MM.1S (cell line): ENCODE measurements around the gene TERT.
"Not testable (repeated sequence)": the region's sequence is repeated elsewhere in the genome, so short reads cannot be mapped to it uniquely, and the experiment has no call there.

Source experiments
- DNase-seq: peaks from one replicate; pipeline ENCODE4 v3.0.0-alpha.2; 2015
- H2AFZ ChIP-seq: fragments of 300-600 bp; sonication (generic); 2 replicates; pipeline ENCODE4 v1.6.0; 2016; ENCODE audit warnings: antibody characterized with exemption, low read length
- H3F3A ChIP-seq: fragments of 300-600 bp; sonication (generic); 2 replicates; pipeline ENCODE4 v1.6.1; 2016; ENCODE audit warnings: mild to moderate bottlenecking, antibody characterized with exemption, low read length, moderate library complexity, mixed read lengths; ENCODE audit not compliant: insufficient read depth
- H3K27ac ChIP-seq: fragments of 300-600 bp; sonication (generic); 2 replicates; pipeline ENCODE4 v1.5.1; 2016; ENCODE audit warnings: mild to moderate bottlenecking, low read length
- H3K27me3 ChIP-seq: fragments of 300-600 bp; sonication (generic); replicated peaks from 2 replicates; pipeline ENCODE4 v1.6.0; 2016; ENCODE audit warnings: low read length; ENCODE audit not compliant: insufficient read depth
- H3K36me3 ChIP-seq: fragments of 300-600 bp; sonication (generic); replicated peaks from 2 replicates; pipeline ENCODE4 v1.6.1; 2016; ENCODE audit warnings: mild to moderate bottlenecking, low read length, mixed read lengths; ENCODE audit not compliant: insufficient read depth
- H3K4me1 ChIP-seq: fragments of 300-600 bp; sonication (generic); 2 replicates; pipeline ENCODE4 v1.6.1; 2016; ENCODE audit warnings: low read length, mixed read lengths
- H3K4me2 ChIP-seq: fragments of 300-600 bp; sonication (generic); 2 replicates; pipeline ENCODE4 v1.6.0; 2016; ENCODE audit warnings: low read depth, low read length
- H3K4me3 ChIP-seq: fragments of 300-600 bp; sonication (generic); 2 replicates; pipeline ENCODE4 v1.5.1; 2016; ENCODE audit warnings: low read length, mixed read lengths
- H3K79me2 ChIP-seq: fragments of 300-600 bp; sonication (generic); 2 replicates; pipeline ENCODE4 v1.6.1; 2016; ENCODE audit warnings: mixed run types, low read length, mixed read lengths
- H3K9ac ChIP-seq: fragments of 300-600 bp; sonication (generic); 2 replicates; pipeline ENCODE4 v1.6.1; 2016; ENCODE audit warnings: low read length, mixed read lengths
- H3K9me2 ChIP-seq: fragments of 300-600 bp; sonication (generic); replicated peaks from 2 replicates; pipeline ENCODE4 v1.6.1; 2016; ENCODE audit warnings: mild to moderate bottlenecking, low read length, mixed read lengths; ENCODE audit not compliant: insufficient read depth
- H3K9me3 ChIP-seq: fragments of 300-600 bp; sonication (generic); replicated peaks from 2 replicates; pipeline ENCODE4 v1.6.1; 2016; ENCODE audit warnings: mild to moderate bottlenecking, low read length, mixed read lengths; ENCODE audit not compliant: insufficient read depth
- H4K20me1 ChIP-seq: fragments of 300-600 bp; sonication (generic); 2 replicates; pipeline ENCODE4 v1.6.1; 2016; ENCODE audit warnings: mild to moderate bottlenecking, low read length, moderate library complexity, mixed read lengths; ENCODE audit not compliant: insufficient read depth
- EZH2 ChIP-seq: fragments of 300-600 bp; sonication (generic); optimal IDR thresholded peaks from 2 replicates; pipeline ENCODE3; 2017; ENCODE audit warnings: low read depth, mild to moderate bottlenecking, antibody characterized with exemption, low read length, mixed read lengths
- EZH2phosphoT487 ChIP-seq: fragments of 300-600 bp; sonication (generic); IDR thresholded peaks from 2 replicates; pipeline ENCODE4 v1.6.1; 2018; ENCODE audit warnings: antibody characterized with exemption, low read length
- TF ChIP-seq, protein P1 (sequence below): fragments of 300-600 bp; sonication (generic); IDR thresholded peaks from 2 replicates; pipeline ENCODE4 v1.5.1; 2016; ENCODE audit warnings: antibody characterized with exemption, low read length, mixed read lengths

Gene TERT

DNA sequence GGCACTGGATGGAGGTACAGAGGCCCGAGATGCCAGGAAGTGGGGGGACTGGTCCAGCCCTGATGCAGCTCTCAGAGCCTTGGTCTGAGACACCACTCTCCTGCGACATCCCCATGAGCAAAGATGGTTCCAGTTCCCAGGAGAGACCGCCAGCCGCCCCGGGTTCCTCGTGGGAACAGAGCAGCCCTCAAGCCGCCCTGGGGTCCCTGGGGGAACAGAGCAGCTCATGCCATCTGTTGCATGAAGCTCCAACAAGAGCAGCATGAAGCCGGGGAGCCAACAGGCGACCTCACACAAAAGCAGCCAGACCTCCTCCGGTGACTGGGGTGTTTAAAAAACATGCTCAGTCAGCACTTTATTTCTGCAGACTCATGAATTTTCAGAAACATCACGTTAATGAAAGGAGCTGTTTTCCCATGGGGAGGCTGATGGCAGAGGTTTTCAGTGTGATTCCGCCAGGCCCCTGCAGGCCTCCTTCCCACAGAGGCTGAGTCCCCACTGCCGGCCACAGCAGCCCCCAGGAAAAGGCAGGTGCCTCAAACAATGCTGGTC, 63.4 kb downstream of the TERT start:
- Histone ChIP-seq H4K20me1 (no peaks in the 10 kb centered on the region), H3F3A (no peaks in the 10 kb centered on the region), H3K36me3 (no peaks in the 10 kb centered on the region), H3K9me2 (no peaks in the 10 kb centered on the region), H3K4me1 (no peaks in the 10 kb centered on the region), H3K4me3 (no peak overlapping the region), H2AFZ (no peak overlapping the region), H3K79me2 (no peaks in the 10 kb centered on the region), H3K9me3 (no peaks in the 10 kb centered on the region), H3K27me3 (no peaks in the 10 kb centered on the region), H3K9ac (no peak overlapping the region), H3K4me2 (no peak overlapping the region), H3K27ac (no peak overlapping the region)
- TF ChIP-seq, protein P1, sequence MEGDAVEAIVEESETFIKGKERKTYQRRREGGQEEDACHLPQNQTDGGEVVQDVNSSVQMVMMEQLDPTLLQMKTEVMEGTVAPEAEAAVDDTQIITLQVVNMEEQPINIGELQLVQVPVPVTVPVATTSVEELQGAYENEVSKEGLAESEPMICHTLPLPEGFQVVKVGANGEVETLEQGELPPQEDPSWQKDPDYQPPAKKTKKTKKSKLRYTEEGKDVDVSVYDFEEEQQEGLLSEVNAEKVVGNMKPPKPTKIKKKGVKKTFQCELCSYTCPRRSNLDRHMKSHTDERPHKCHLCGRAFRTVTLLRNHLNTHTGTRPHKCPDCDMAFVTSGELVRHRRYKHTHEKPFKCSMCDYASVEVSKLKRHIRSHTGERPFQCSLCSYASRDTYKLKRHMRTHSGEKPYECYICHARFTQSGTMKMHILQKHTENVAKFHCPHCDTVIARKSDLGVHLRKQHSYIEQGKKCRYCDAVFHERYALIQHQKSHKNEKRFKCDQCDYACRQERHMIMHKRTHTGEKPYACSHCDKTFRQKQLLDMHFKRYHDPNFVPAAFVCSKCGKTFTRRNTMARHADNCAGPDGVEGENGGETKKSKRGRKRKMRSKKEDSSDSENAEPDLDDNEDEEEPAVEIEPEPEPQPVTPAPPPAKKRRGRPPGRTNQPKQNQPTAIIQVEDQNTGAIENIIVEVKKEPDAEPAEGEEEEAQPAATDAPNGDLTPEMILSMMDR: no peak
- TF ChIP-seq EZH2 (no peak), EZH2phosphoT487 (no peak)
- DNase-seq: no peak

DNA sequence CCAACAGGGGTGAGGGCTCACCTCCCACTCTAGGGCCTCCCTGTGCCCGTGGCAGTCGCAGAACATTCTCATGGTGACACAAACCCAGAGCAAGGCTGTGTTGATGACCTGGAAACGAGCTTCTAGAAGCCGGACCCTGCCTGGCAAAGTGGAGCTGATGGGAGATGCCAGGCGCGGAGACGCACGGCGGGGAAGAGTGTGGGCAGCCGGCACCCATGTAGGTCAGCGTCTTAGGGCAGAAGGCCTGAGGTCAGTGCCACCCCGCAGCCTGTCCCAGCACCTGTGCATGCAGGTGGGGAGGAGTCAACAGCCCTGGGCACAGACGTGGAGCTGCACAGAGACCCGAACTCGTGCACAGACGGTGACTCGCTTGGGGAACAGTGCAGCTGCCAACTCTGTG, 64.3 kb downstream of the TERT start:
- Histone ChIP-seq H2AFZ (no peak overlapping the region), H3K9me3 (no peaks in the 10 kb centered on the region), H3K9ac (no peak overlapping the region), H3K79me2 (no peaks in the 10 kb centered on the region), H3K27ac (no peak overlapping the region), H3K4me3 (no peak overlapping the region), H3K4me2 (no peak overlapping the region), H3K36me3 (no peaks in the 10 kb centered on the region), H3K9me2 (no peaks in the 10 kb centered on the region), H4K20me1 (no peaks in the 10 kb centered on the region), H3F3A (no peaks in the 10 kb centered on the region), H3K4me1 (no peaks in the 10 kb centered on the region), H3K27me3 (no peaks in the 10 kb centered on the region)
- TF ChIP-seq EZH2phosphoT487 (no peak), EZH2 (no peak)
- TF ChIP-seq, protein P1: no peak
- no peak for DNase-seq

DNA sequence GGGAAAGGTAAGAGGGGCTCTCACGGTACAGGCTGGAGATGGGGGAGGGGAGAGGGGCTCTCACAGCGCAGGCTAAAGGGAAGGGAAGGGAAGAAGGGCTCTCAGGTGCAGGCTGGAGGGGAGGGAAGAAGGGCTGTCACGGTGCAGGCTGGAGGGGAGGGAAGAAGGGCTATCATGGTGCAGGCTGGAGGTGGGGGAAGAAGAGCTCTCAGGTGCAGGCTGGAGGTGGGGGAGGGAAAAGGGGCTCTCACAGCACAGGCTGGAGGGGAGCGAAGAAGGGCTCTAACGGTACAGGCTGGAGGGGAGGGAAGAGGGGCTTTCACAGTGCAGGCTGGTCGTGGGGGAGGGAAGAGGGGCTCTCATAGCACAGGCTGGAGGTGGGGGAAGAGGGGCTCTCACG, 65.0 kb downstream of the TERT start:
- no peak for TF ChIP-seq EZH2phosphoT487
- TF ChIP-seq, protein P1: no peak
- no peak for TF ChIP-seq EZH2
- no peak overlapping the region for H3K9ac ChIP-seq
- H3K4me3 ChIP-seq: no peak overlapping the region
- H3K9me3 ChIP-seq: no peaks in the 10 kb centered on the region
- H3K27ac ChIP-seq: no peak overlapping the region
- no peaks in the 10 kb centered on the region for H3K36me3 ChIP-seq
- H3F3A ChIP-seq: no peaks in the 10 kb centered on the region
- no peaks in the 10 kb centered on the region for H3K4me1 ChIP-seq
- no peak for DNase-seq
- no peaks in the 10 kb centered on the region for H3K79me2 ChIP-seq
- H2AFZ ChIP-seq: no peak overlapping the region
- no peaks in the 10 kb centered on the region for H3K9me2 ChIP-seq
- no peaks in the 10 kb centered on the region for H3K27me3 ChIP-seq
- H4K20me1 ChIP-seq: no peaks in the 10 kb centered on the region
- H3K4me2 ChIP-seq: no peak overlapping the region

DNA sequence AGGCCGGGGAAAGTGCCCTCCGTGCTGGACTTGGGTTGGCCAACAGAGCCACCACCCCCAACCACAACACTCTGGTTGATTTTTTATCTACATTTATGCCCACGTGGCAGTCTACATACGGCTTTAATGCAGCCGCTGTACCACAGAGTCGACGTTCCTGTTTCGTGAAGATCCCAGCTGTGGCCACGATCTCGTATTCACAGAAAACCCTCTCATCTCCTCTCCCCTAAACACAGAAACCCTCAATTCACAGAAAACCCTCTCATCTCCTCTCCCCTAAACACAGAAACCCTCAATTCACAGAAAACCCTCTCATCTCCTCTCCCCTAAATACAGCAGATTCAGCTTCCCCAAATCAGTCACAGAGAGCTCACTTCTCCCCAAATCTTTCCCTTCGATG, 65.8 kb downstream of the TERT start:
- not testable (repeated sequence) for H3K27me3 ChIP-seq, H3K4me3 ChIP-seq, H3K27ac ChIP-seq, H3K9me3 ChIP-seq, H3K4me1 ChIP-seq, H3K36me3 ChIP-seq, H2AFZ ChIP-seq, H3K9ac ChIP-seq, H3K4me2 ChIP-seq, H4K20me1 ChIP-seq, H3K9me2 ChIP-seq, DNase-seq, H3K79me2 ChIP-seq, H3F3A ChIP-seq
